EH (cell line): ENCODE measurements around the gene WDR76.

Experiments used
- DNase-seq: peaks from one replicate; pipeline ENCODE4 v3.0.0-alpha.2; 2015; ENCODE audit warnings: low read depth

Gene WDR76

DNA sequence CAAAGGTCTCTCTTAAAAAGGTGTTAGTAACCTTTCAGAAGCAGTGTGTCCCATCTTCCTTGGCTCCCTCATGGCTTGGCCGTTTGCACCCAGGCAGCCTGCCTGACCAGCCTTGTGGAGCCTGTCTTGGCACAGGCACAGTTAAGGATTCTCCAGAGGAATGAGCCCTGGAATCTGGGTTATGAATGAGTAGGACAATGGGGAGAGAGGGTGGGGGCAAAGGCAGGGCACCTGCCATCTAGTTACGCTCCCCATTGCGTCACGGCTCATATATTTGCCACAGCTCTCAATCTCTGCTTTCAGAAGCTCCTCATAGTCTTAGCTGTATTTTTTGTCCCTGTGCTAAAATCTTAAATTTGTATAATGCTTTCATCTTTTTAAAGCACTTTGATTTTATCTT lies 50.6 kb downstream of the WDR76 start:
- no peak for DNase-seq

DNA sequence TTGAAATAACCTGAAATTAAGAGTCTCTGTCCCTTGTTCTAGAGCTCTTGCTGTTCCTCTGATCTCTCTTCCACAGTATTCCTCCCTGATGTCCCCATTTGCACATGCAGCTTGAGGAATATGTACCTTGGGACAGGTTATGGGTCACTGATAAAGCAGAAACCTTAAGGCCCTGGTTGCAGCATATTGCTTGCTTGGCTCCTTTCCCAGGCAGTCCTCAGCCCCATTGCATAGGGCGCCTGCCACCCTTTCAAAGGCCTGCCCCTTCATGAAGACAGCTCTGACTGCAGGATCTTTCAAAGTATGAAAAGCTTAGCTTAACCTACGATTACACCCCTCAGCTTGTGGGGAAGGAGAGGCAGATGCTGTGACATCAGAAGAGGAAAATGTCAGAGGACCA lies 51.6 kb downstream of the WDR76 start:
- DNase-seq = no peak

GRCh38 chr15:43879386-43880355 lies 52.9 kb downstream of the WDR76 start:
- DNase-seq = no peak

DNA sequence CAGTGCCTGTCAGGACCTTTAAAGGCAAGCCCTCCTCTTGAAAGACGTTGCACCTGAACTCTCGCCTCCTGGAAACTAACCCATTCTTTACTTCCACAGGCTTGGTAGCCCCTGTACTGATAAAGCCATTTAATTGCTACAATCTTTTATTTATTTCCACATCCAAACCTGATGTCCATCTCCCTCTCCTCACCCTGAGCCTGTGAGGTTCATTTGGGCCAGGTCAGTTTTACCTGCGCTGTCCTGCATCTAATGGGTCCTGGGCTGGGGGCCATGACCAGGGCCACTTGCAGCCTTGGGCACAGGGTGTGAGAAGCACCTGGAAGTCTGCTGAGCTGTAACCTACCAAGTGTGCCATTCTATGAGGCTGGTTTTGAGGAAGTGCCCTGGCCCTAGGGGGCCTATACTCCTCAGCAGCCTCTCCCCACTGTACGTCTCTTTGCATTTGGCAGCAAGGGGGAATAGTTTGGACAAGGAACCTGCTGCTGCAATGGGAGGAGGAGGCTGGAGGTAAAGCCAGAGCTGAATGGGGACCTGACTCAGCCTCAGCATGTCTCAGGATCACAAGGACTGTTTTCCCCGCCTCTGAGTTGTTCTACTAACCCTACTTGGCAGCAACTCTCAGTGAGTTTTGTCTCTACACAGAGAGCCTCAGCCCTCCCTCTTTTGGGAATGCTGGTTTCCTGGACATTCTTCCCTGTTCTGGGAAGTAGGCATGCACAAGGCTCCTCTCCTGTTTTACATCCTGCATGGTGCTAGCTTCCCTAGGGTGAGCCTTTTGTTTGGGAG lies 53.8 kb downstream of the WDR76 start:
- DNase-seq = peak; percentile 30

- DNase-seq = no peak
These were observed 54.4 kb downstream of the WDR76 start for GRCh38 chr15:43881245-43881644.

DNA sequence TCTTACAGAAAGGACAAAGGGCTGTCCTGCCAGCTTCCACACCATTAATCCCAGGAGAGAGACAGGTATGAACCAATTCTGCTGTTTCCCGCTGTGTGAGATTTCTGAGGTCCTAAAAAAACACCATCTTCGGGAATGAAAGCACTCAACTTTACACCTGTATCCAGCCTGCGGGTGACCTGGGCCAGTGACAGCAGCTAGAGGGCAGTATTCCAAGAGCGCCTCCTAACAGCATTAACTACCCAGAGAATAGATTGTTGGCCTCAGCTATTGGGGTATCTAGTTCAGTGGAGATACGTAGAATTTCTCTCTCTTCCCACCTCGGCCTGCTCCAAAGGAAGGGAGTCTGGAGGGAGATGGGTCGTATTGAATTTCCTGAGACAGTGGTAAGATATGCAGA lies 55.1 kb downstream of the WDR76 start:
- no peak for DNase-seq

- no peak for DNase-seq
These were observed 56.8 kb downstream of the WDR76 start for GRCh38 chr15:43883571-43883970.

DNA sequence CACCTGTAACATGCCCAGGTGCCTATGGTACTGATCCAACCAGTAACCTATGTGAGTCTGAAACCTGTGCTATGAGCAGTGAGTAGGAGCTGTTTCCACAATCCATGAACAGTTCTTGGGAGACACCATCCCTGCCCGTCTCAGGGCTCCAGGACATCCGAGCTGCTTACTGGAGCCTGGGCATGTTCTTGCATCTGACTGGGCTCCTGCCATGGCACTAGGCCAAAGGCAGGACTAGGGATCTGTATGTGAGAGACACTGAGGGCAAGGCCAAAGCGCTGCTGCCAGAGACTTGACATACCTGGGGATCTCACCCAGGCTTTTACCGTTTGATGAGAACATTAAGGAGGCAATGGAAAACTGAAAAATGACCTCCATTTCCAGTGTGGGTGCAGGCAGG lies 59.8 kb downstream of the WDR76 start:
- no peak for DNase-seq

DNA sequence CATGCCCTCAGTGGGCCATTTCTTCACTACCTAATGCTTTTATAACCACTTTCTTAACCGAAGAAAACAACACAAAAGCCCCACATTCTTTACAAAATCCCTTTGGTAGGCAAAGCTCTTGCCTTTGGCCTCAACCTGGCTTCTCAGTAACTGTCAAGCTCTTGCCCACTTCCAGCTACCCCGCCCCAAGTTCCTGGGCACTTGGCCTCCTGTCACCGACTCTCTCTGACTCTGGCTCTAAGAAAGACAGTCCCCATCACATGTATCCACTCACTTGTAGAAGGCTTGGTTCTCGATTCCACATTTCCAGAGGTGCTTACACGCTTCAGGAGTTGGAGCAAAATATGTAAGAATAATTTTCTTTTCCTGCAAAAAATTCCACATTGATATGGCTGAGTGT lies 61.1 kb downstream of the WDR76 start:
- no peak for DNase-seq

GRCh38 chr15:43889042-43889441 lies 62.2 kb downstream of the WDR76 start:
- no peak for DNase-seq

DNA sequence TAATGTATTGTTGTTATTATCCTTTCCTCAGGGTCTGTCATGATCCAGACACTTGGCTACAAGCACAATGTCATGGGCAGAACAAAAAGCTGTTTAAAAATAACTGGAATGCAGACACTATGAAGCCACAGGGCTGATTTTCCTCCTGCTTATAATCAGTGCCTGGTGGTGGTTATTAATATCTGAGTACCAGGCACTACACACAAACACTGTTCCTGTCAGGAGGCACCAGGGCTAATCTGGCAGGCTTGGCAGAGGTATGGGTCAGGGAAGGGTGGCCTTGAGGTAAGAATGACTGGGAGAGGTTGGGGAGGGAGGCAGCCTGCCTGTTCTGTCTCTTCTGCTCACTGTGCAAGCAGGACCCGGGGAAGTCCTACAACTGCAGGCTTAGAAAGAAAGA lies 67.2 kb downstream of the WDR76 start:
- no peak for DNase-seq

DNA sequence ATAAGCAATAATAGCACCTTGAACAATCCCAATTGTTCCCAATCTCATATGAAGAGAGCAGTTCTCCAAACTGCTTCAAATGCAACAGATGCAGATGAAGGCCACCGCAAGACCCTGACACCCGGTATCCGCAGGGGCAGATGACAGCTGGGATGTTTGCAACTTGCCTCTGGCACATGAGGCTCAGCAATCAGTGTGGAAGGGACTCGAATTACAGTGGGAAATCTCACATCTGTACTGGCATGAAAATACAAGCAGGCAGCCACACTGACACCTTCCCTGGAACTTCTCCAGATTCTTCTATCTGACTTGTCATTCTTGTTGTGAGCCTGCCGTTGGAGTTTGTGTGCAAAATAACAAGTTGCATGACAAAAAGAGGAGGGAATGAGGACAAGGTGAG lies 68.8 kb downstream of the WDR76 start:
- DNase-seq = no peak

DNA sequence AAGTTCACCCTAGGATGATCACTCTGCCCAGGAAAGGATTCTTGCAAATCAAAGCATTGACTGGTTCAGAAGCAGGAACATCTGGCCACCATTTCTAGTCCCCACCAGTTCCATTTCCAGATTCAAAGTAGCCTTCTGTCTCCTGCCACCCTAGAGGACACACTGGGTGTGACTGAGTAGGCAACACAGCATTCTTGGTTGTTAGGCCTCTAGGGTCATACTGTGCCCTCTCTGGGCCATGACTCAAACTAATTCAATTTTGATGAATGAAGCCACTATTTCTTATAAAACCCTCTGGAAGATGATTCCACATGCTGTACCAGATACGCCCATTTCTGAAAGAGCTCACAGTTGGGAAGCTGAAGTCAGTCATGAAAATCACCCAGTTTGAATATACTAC lies 69.7 kb downstream of the WDR76 start:
- DNase-seq = no peak

DNA sequence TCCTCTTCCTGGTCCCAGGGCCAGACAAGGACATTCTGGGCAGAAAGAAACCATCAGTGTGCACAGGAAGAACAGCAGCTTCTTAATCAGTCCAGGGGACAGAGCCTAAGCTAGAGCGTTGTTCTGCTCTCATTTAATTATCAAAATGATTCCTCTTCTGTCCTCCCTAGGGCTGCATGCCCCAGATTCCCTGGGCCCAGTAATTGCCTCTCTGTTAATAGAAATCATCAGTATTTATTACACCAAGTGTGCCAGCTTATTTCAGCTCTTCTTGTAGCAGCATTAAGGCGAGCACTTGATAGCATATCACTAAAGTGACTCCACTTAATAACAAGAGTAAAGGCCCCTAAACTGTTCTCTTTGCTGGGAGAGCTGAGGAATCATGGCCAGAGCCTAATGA lies 72.1 kb downstream of the WDR76 start:
- DNase-seq = no peak

GRCh38 chr15:43899928-43900327 lies 73.1 kb downstream of the WDR76 start:
- DNase-seq = peak; percentile 11

- no peak for DNase-seq
These were observed 74.2 kb downstream of the WDR76 start for GRCh38 chr15:43900996-43901395.

DNA sequence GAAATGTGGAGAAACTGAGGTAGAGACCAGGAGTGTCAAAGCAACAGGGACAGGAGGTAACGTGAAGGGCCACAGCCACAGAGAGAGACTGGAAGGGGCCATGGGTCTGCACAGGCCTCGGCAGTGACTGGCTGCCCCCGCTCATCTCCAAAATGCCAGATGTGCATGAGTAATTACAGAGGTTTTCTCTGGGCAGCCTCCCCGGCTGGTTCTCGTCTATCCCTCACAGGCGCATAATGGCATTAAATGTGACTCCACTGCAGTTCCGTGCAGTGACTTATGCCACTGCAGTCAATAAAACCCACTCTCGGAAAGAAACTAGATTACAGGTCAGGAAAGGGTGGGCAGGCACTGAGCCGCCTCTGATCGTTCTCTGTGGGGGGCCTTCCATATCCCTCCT lies 74.7 kb downstream of the WDR76 start:
- no peak for DNase-seq

DNA sequence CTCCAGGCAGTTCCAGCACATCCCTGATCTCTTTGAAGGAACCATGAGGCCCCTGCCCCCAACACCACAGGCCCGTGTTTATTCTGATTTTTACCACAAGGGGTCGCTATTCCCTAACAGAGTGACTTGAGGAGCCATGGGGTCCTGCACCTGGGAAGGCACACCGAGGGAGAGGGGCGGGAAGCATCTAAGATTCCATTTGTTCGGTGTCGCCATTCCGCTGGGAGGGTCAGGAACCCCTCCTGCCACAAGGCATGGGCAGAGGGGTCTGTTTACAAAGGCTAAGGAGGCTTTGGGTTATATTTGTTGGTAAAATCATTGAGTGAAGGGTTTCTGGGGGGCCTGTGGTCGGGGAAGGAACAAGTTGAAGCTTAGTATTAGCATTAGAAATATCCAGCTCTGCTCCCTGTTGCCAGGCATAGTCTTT lies 77.1 kb downstream of the WDR76 start:
- DNase-seq = peak; percentile 66

DNA sequence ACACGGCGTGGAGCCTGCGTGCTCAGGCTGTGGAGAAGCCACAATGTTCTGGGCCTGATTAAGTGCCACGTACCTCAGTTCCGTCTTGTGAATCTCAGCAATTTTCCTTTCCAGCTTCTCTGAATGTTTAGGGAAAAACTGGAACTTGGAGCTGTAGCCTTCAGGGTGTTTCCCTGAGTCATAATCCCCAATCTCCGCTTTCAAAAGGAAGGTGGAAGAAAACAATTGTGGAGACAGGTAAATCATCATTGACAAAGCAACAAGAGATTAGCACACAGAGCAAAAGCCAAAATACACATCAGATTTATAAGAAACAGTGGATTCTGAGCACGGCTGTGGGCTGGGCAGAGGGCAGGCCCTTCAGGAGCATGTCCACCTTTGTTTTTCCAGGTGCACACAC lies 79.0 kb downstream of the WDR76 start:
- DNase-seq = no peak

- DNase-seq = no peak
These were observed 81.8 kb downstream of the WDR76 start for GRCh38 chr15:43908516-43909050.

- DNase-seq = peak; percentile 100
These were observed 84.5 kb downstream of the WDR76 start for GRCh38 chr15:43911235-43911781.

- DNase-seq = no peak
These were observed 85.4 kb downstream of the WDR76 start for GRCh38 chr15:43912208-43912607.
